HUES64 (cell line): ENCODE measurements around the gene TMEM121.

ENCODE experiments used
- H3K27ac ChIP-seq: 2 replicates; pipeline ENCODE4 v1.7.0; 2013; ENCODE audit warnings: low read depth, low read length, inconsistent platforms
- H3K27me3 ChIP-seq: 2 replicates; pipeline ENCODE4 v1.6.1; 2013; ENCODE audit warnings: mild to moderate bottlenecking, low read length; ENCODE audit not compliant: insufficient read depth
- H3K36me3 ChIP-seq: 2 replicates; pipeline ENCODE4 v1.6.1; 2013; ENCODE audit warnings: mild to moderate bottlenecking, low read length; ENCODE audit not compliant: insufficient read depth
- H3K4me1 ChIP-seq: 2 replicates; pipeline ENCODE4 v1.6.1; 2013; ENCODE audit warnings: mild to moderate bottlenecking, low read length, moderate library complexity; ENCODE audit not compliant: insufficient read depth
- H3K4me3 ChIP-seq: 2 replicates; pipeline ENCODE4 v1.5.1; 2013; ENCODE audit warnings: mild to moderate bottlenecking, low read length, moderate library complexity
- H3K9ac ChIP-seq: 2 replicates; pipeline ENCODE4 v1.6.1; 2013; ENCODE audit warnings: mild to moderate bottlenecking, low read depth, low read length
- H3K9me3 ChIP-seq: 2 replicates; pipeline ENCODE4 v1.6.1; 2013; ENCODE audit warnings: low read depth, low read length; ENCODE audit not compliant: insufficient read depth
- WGBS: fragments of 150-250, 120-280 bp; methylation state at CpG from one replicate; pipeline ENCODE4 v1.1.7; 2013; ENCODE audit warnings: missing lambda C conversion rate; 5-methylcytosine and 5-hydroxymethylcytosine counted together

The TMEM121 gene

DNA sequence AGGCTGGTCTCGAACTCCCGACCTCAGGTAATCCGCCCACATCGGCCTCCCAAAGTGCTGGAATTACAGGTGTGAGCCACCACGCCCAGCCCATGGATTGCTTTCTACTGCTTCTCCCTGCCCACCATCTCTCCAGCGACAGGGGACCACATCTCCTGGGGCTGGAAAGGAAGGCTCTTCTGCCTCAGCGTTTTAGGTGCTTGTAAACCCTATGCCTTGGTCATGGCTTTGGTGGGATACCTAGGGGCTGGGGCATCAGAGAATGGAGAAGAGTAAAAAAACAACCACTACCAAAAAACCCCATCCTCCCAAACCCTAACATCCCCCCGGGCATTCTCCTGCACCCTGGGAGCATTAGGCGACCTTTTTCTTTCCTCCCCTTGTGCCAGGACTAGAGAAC is 1.1 kb upstream of the TMEM121 start:
- Histone ChIP-seq H3K27me3 (peaks cover 54% of the 10 kb centered on the region), H3K9ac (no peak overlapping the region), H3K36me3 (no peaks in the 10 kb centered on the region), H3K4me1 (no peaks in the 10 kb centered on the region), H3K4me3 (no peak overlapping the region), H3K27ac (no peak overlapping the region), H3K9me3 (no peaks in the 10 kb centered on the region)
- WGBS = 79% methylated on average over 9 of the region's 9 CpGs

DNA sequence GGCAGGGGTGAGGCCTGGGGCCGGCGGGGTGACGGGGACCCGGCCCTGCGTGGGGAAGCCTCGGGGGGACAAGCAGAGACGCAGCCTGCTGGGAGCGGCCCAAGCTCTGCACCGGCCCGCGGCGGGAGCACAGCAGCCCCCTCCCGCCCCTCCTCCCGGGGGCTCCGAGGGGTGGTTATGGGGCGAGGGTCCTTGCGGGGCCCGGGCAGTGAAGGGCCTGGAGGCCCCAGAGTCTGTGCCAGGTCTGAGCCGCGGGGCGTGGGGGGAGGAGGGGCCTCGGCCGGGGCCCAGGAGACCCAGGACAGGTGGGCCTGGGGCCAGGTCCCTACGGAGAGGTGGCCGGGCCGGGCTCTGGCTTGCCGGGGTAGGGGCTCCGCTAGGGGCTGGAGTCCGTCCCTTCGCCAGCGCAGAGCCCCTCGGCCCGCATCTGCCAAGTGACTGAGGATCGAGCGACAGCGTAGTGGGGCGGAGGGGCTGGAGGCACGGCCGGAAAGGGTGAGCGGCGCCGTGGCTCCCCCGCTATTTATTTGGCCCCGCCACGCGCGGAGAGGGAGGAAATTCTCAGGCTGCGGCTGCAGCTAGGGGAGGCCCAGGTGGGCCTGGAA is 495 bp downstream of the TMEM121 start:
- no peaks in the 10 kb centered on the region for H3K4me1 ChIP-seq
- H3K27me3 ChIP-seq = peaks cover 53% of the 10 kb centered on the region
- no peak overlapping the region for H3K9ac ChIP-seq
- WGBS = 18% methylated on average over 48 of the region's 48 CpGs
- H3K27ac ChIP-seq = no peak overlapping the region
- peak overlapping the region; percentile 31 for H3K4me3 ChIP-seq
- peaks cover 6% of the 10 kb centered on the region; the same call in 1 of the 2 replicates for H3K9me3 ChIP-seq
- no peaks in the 10 kb centered on the region for H3K36me3 ChIP-seq

DNA sequence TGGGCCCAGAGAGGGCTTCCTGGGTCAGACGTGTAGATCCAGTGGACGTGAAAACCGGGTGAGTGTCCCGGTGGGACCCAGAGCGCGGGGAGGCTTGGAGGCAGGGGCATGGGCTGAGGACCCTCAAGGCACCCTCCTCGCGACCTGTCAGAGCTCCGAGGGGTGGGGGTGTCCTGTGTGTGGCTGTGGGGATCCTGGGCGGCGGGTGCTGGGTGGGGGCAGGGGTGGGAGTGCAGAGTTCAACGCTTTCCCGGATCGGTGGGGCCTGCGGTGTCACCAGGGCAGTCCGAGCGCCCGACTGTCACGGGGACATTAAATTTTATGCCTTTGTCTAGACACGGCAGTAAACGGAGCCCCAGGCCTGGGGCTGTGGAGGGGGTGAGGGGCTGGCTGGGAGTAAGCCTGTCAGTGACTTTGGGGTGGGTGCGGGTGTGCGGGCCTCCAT is 1.0 kb downstream of the TMEM121 start:
- Histone ChIP-seq H3K4me3 (0 out of 2 replicates have a peak overlapping the region, but pooled peaks have one; percentile 31), H3K9ac (no peak overlapping the region), H3K36me3 (no peaks in the 10 kb centered on the region), H3K9me3 (peaks cover 10% of the 10 kb centered on the region; the same call in 1 of the 2 replicates), H3K4me1 (no peaks in the 10 kb centered on the region), H3K27me3 (peaks cover 53% of the 10 kb centered on the region), H3K27ac (no peak overlapping the region)
- 65% methylated on average over 23 of the region's 23 CpGs for WGBS

DNA sequence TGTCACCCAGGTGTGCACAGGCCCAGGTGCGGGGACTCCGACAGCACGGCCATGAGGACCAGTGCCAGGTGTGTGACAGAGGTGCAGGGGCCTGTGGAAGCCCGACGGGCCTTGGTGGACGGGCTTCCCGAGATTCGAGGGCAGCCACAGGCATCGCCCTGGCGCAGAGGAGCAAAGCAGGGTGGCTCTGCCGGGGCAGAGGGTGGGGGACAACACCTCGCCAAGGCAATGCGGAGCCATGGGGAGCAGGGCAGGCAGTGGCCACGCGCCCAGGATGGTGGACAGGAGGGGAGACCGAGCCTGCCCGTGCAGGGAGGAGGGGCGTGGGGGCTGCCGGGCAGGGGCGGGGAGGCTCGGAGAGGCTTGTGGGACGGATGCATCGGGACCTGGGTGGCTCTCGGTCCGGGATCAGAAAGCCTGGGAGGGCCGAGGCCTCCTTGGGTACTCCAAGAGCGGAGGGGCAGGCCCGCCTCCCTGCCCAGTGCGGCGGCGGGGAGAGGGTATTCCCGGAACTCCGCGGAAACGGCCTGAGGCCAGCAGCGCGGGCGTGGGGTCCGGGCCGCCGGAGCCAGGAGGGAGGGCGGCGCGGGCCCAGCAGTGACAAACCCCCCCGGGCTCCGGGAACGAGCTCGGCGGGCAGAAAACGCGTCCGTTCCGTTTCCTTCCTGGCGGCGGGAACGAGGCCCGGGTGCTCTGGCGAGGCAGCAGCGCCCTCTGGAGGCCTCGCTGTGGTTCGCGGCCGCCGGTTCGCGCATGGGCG is 1.6 kb downstream of the TMEM121 start:
- Histone ChIP-seq H3K9ac (no peak overlapping the region), H3K27me3 (peaks cover 52% of the 10 kb centered on the region), H3K27ac (no peak overlapping the region)

DNA sequence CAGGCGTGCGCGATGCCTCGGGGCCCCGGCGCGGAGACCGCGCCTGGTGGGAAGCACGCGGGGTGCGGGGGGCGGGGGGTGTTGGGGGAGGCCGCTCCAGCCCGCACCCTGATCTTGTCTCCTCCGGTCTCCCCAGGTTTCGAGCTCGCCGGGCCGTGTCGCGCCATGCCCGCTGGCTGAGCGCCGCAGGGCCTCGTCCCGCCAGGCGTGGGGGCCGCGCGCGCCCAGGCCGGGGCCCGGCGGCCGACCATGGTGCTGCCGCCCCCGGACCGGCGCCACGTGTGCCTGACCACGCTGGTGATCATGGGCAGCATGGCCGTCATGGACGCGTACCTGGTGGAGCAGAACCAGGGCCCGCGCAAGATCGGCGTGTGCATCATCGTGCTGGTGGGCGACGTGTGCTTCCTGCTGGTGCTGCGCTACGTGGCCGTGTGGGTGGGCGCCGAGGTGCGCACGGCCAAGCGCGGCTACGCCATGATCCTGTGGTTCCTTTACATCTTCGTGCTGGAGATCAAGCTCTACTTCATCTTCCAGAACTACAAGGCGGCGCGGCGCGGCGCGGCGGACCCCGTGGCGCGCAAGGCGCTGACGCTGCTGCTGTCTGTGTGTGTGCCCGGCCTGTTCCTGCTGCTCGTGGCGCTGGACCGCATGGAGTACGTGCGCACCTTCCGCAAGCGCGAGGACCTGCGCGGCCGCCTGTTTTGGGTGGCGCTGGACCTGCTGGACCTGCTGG is 2.4 kb downstream of the TMEM121 start:
- peaks cover 10% of the 10 kb centered on the region; the same call in 1 of the 2 replicates for H3K9me3 ChIP-seq
- no peak overlapping the region for H3K27ac ChIP-seq
- H3K36me3 ChIP-seq = no peaks in the 10 kb centered on the region
- 59% methylated on average over 88 of the region's 89 CpGs for WGBS
- no peaks in the 10 kb centered on the region for H3K4me1 ChIP-seq
- peaks cover 47% of the 10 kb centered on the region for H3K27me3 ChIP-seq
- no peak overlapping the region for H3K4me3 ChIP-seq
- H3K9ac ChIP-seq = no peak overlapping the region

More for the DNA sequence above, 1.6 kb downstream of the TMEM121 start:
- H3K4me1 ChIP-seq = no peaks in the 10 kb centered on the region
- peak overlapping the region; percentile 45 for H3K4me3 ChIP-seq
- WGBS = 24% methylated on average over 67 of the region's 67 CpGs
- peaks cover 10% of the 10 kb centered on the region; the same call in 1 of the 2 replicates for H3K9me3 ChIP-seq
- H3K36me3 ChIP-seq = no peaks in the 10 kb centered on the region

DNA sequence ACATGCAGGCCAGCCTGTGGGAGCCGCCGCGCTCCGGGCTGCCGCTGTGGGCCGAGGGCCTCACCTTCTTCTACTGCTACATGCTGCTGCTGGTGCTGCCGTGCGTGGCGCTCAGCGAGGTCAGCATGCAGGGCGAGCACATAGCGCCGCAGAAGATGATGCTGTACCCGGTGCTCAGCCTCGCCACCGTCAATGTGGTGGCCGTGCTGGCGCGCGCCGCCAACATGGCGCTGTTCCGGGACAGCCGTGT is 2.9 kb downstream of the TMEM121 start:
- Histone ChIP-seq H3K4me3 (no peak overlapping the region), H3K4me1 (no peaks in the 10 kb centered on the region), H3K36me3 (no peaks in the 10 kb centered on the region), H3K9ac (no peak overlapping the region), H3K27ac (no peak overlapping the region), H3K27me3 (peaks cover 42% of the 10 kb centered on the region), H3K9me3 (peaks cover 10% of the 10 kb centered on the region; the same call in 1 of the 2 replicates)
- 94% methylated on average over 24 of the region's 24 CpGs for WGBS

DNA sequence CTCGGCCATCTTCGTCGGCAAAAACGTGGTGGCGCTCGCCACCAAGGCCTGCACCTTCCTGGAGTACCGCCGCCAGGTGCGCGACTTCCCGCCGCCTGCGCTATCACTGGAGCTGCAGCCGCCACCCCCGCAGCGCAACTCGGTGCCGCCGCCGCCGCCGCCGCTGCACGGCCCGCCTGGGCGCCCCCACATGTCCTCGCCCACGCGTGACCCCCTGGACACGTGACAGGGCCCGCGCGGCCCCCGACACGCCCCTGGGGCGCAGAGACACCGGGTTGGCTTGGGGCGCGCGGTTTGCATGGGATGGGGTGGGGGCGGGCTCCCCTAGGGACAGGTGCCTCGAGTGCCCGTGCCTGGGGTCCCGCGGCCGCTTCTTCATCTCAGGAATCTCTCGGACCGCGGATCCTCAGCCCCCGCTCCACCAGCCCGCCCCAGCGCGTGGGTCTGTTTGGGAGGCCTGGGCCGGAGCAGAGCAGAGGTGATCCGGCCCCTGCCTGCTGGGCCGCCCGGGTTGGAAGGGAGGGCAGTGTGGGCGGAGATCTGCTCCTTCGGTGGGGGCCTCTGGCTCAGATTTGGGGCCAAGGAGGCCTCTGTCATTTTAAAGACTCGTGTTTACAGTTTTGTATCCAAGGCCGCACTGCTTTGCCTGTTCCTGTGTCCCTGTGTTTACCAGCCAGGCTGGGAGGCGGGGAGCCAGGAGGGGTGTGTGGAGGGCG is 3.3 kb downstream of the TMEM121 start:
- H3K4me1 ChIP-seq = no peaks in the 10 kb centered on the region
- H3K9ac ChIP-seq = no peak overlapping the region
- H3K4me3 ChIP-seq = no peak overlapping the region

DNA sequence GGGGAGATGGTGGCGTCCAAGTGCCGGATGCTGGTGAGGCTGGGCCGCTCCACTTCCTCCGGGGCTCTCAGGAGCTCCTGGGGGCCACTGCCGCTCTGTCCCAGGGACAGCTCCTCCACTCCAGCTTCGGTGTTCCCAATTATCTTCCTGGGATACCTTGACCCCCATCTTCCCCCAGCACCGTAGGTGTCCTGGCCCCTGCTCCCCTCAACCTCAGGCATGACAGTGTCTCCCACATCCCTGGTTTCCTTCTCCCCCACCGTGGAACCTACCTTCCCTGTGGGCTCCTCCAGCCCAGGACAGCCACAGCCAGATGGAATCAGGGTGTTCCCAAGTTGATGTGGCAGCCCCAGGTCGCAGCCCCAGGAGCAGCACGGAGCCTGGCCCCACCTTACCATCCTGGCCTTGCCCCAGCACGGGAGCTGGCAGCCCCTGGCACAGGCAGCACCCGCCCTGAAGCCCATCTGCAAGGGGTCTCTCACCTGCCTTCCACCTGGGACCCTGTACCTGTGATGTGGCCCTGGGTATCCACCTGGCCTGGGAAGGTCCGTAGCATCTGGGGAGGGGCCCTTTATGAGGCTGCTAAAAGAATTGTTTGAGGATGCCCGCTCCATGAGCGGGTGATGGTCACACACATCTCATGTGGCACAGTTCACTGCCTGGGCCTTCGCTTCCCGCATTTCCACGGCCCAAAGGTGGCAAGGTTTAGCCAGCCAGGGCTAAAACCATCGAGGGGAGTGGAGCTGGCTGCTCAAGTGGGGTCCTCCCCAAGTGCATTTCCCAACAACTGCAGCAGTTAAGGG is 4.1 kb downstream of the TMEM121 start:
- no peaks in the 10 kb centered on the region for H3K4me1 ChIP-seq
- WGBS = 80% methylated on average over 19 of the region's 19 CpGs
- peaks cover 10% of the 10 kb centered on the region; the same call in 1 of the 2 replicates for H3K9me3 ChIP-seq
- no peaks in the 10 kb centered on the region for H3K36me3 ChIP-seq
- H3K27ac ChIP-seq = no peak overlapping the region
- no peak overlapping the region for H3K9ac ChIP-seq
- peaks cover 31% of the 10 kb centered on the region for H3K27me3 ChIP-seq
- no peak overlapping the region for H3K4me3 ChIP-seq

More for the DNA sequence above, 3.3 kb downstream of the TMEM121 start:
- Histone ChIP-seq H3K36me3 (no peaks in the 10 kb centered on the region), H3K27ac (no peak overlapping the region), H3K27me3 (peaks cover 37% of the 10 kb centered on the region), H3K9me3 (peaks cover 10% of the 10 kb centered on the region; the same call in 1 of the 2 replicates)
- WGBS = 90% methylated on average over 63 of the region's 63 CpGs

DNA sequence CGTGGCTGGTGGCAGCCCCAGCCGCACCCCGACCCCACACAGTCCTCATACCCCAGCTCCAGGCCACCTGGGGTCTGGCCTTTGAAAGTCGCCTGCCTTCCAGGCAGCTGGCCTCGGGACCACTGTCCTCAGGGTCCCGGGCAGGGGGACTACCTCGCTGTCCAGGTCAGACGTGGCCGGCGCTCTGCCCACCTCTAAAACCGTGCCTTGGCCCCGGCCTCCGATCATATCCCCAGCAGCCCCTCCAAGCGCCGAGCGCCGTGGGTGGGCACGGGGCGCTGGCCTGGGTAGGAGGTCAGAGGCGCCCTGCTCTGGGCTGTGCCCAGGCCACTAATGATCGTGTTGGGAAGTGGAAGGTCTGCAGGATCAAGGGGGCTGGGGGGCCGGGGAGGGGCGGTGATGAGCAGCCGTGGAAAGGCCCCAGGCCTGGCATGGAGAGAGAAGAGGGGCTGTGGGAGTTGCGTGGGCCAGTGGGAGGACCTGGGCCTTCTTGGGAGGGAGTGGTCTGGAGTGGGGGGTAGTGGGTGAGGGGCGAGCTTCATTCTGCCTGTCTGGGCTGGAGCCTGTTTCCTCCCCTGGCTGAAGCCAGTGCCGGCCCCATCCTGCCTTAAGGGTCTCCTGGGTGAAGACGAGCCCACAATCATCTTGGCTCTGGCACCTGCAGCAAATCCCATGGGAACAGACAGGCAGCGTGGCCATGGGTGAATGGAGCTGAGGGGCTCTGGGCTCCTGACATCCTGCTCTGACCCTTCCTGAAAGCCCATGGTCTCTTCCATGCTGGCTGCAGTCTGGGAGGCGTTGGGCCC is 4.9 kb downstream of the TMEM121 start:
- Histone ChIP-seq H3K9me3 (peaks cover 10% of the 10 kb centered on the region; the same call in 1 of the 2 replicates), H3K4me1 (no peaks in the 10 kb centered on the region)

More for the DNA sequence above, 4.9 kb downstream of the TMEM121 start:
- Histone ChIP-seq H3K27ac (no peak overlapping the region), H3K9ac (no peak overlapping the region), H3K27me3 (peaks cover 23% of the 10 kb centered on the region), H3K36me3 (no peaks in the 10 kb centered on the region), H3K4me3 (no peak overlapping the region)
- 87% methylated on average over 30 of the region's 30 CpGs for WGBS
